HL-60/S4 (cell line): ENCODE data around the gene BPIFB1.

Experiments
- in situ Hi-C: fragments of 300-500 bp; cut with MboI; formaldehyde crosslinking; loops from 2 replicates; pipeline ENCODE4 v1.14.3; 2022; ENCODE audit warnings: low sequenced_read_pairs

The BPIFB1 gene, protein sequence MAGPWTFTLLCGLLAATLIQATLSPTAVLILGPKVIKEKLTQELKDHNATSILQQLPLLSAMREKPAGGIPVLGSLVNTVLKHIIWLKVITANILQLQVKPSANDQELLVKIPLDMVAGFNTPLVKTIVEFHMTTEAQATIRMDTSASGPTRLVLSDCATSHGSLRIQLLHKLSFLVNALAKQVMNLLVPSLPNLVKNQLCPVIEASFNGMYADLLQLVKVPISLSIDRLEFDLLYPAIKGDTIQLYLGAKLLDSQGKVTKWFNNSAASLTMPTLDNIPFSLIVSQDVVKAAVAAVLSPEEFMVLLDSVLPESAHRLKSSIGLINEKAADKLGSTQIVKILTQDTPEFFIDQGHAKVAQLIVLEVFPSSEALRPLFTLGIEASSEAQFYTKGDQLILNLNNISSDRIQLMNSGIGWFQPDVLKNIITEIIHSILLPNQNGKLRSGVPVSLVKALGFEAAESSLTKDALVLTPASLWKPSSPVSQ

GRCh38 chr20:33282991-33283555, at the start of gene BPIFB1:
Gene BPIFB1 (plus strand): TSS chr20:33283214. CDS start chr20:33286074, 2,860 bp downstream.
- in situ Hi-C loops: no loop called here

DNA sequence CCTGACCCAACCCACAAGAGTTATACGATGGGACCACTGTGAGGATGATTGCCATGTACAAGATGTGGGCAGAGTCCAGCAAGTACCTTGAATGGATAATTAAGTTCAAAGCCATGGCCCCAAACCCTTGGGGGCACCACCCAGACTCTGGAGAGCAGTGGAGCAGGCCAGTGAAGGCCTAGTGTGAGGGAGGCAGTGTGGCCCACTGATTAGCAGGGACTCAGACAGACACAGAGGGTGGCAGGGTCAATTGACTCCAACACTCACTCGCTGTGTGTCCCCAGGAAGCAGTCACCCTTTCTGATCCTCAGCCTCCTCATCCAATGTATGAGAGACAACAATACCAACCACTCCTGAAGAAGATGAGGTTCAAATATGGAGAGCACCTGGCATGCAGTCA, 49.0 kb upstream of the BPIFB1 start:
- in situ Hi-C loops: no loop called here

DNA sequence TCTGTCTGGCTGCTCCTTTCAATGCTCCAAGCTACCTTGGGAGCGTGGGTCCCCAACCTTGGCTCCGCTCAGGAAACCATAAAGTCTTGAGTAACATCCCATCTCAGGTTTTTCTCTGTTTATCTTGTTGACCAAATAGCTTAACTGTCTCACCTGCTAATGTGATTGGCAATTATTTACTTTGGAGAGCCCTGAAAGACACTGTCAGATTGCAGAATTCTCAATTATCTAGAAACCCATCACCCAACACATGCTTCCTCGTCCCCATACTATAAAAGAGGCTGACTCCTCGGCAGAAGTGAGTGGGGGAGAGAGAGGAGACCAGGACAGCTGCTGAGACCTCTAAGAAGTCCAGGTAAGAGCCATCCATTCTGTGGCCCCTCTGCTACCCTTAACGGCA, 47.3 kb upstream of the BPIFB1 start, which contains the start of gene BPIFA1:
BPIFA1 (plus strand) TSS at position 301 of the 400 bp plus-strand sequence. CDS start 1,716 bp downstream, outside the sequence.
- in situ Hi-C loops: no loop called here

DNA sequence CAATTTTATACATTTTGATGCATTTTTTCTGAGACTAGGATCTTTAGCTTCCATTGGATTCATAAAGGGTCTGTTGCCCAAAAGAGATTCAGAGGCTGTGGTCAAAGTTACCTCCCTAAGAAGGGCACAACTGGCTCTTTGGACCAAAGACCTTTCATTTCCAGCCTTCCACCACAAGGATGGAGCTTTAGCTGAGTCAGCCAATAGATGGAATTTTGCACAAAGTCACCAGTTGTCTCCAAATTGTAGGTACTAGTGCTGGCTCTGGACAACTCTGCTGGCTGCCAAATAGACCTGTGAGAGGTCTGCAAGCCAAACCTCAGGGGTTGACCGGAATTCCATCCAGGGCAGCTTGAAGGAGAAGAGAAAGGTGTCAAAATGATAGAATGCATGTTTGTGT, 46.7 kb upstream of the BPIFB1 start:
- in situ Hi-C loops: no loop called here

- in situ Hi-C loops: no loop called here
Measured at GRCh38 chr20:33237989-33238388, 45.0 kb upstream of the BPIFB1 start.

GRCh38 chr20:33239418-33239817, 43.6 kb upstream of the BPIFB1 start:
- in situ Hi-C loops: no loop called here

DNA sequence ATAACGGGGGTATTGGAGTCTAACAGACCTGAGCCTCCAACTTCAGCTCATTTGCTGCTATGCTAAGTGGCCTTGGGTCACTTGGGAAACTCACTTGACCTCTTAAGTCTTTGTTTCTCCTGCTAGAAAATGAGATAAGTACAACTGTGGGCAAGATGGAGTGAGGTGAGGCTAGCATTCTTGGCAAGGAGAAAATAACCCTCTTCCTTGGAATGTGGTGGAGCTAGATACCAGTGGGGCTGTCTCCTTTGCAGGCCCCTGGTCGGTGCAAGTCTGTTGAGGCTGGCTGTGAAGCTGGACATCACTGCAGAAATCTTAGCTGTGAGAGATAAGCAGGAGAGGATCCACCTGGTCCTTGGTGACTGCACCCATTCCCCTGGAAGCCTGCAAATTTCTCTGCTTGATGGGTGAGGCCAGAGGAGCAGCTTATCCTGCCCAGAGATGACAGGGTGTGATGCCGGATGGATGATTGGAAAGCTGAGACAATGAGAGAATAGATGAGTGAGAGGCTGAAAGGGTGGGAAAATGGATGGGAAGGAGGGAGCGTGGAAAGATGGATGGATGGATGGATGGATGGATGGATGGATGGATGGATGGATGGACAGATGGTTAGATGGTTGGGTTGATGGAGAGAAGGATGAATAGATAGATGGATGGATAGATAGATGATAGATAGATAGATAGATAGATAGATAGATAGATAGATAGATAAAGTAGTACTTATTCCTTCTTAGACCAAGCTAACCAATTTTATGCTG, 42.9 kb upstream of the BPIFB1 start:
- in situ Hi-C loops: no loop called here

DNA sequence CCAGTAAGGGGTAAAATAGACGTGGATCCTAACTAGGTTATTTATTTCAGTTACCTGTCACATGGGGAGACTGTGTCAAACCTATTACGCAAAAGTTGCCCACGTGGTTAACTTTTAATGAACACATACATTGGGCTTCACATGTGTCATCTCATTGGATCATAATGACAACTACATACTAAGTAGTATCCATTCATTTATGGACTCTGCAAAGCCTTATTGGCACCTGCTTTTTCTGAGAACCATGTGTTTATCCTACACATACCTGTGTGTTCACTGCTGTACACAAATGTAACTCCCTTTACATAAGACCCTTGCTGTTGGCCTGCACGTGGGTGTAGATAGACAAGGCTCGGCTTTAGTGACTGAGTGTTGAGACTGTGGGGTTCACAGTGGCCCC, 42.1 kb upstream of the BPIFB1 start:
- in situ Hi-C loops: no loop called here

DNA sequence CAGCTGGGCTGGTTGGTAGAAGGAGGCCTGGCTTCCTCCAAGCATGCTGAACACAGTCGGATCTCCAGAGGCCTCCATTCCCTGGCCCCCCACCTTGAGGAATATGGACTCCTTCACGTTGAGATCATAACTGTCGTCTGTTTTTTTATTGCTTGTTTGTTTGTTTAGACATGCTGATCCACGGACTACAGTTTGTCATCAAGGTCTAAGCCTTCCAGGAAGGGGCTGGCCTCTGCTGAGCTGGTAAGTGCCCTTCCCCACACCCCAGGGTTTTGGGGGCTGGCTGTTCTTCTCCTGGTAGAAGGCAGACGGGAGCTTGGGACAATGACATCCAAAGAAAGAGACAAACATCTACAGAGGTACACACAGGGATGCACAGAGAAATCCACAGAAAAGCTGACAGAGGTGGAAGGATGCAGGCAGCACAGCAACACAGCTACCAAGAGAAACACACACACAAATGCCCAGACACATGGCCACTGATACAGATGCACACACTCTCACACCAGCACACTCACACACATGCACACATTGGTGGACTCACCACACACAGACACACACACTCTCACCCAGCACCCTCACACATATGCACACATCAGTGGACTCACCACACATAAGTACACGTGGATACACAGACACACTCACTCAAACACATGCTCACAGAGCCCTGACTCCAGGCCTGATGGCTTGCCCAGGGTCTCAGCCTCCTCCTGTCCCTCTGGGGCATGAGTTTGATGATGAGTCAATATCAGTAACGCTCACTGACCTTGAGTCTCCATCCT, 40.5 kb upstream of the BPIFB1 start:
- in situ Hi-C loops: no loop called here

DNA sequence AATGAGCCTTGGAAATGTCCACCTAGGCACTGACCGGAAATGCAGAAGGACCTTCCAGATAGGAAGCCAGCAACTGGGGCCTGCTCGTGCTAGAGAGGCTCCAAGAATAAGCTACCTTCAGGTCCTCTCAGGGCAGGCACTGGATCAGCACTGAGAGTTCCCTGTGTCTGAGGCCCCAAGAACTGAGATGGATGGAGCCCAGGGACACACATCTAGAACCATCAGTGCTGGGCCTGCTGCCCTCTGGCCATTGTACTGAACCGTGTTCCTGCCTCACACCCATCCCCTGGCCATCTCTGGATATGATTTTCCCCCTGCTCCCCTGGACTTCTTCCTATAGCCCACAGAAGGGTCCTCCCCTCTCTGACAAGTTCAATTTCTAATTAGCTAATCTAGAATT, 36.9 kb upstream of the BPIFB1 start:
- in situ Hi-C loops: no loop called here

DNA sequence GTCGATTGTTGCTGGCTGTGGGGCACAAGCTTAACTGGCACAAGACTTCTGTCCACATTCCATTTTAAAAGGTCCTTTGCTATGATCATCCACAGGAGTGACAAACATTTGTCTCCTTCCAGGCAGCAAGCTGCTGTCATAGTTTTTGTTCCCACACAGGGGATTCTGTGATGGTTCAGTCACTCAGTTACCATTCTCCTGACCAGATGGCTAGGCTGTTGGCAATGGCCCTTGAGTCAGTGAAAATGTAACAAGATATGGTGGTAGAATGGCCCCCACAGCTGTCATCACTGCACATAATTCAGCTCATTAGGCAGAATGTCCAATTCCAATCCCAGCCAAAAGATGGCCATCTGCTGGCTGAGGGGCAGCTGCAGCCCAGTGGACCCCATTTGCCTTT, 33.6 kb upstream of the BPIFB1 start:
- in situ Hi-C loops: no loop called here

DNA sequence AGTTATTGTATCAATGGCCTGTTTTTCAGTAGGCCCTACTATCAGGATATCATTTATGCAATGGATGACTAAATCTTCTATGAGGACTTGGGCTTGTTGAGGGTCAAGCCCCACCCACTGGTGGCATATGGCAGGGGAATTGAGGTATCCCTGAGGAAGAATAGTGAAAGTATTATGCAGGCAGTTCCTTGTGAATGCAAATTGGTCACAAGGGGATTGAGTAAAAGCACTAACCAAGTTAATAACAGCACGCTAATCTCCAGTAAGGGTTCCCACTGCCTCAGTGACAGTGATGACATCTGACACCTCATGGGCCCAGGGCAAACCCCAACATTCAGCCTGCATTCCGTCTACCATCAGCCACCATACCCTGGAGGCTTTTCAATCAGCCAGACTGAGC, 32.3 kb upstream of the BPIFB1 start:
- in situ Hi-C loops: no loop called here

DNA sequence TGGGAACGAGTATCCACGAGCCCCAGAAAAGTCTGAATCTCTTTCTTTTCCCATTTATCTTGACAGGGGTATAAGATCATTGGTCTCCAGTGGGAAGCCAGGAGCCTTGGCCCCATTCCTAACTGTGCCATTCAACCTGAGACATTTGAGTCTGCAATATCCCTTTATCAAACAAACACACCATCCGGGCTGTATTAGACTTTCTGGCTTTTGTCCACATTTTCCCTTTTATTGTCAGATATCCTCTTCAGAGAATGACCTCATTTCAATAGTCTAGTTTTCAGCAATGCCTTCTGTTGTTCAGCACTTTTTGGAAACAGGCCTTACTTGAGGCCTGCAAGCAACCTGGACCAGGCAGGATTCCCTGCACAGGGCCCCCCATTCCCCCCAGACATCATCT, 31.5 kb upstream of the BPIFB1 start:
- in situ Hi-C loops: no loop called here

GRCh38 chr20:33252460-33252859, 30.6 kb upstream of the BPIFB1 start:
- in situ Hi-C loops: no loop called here

DNA sequence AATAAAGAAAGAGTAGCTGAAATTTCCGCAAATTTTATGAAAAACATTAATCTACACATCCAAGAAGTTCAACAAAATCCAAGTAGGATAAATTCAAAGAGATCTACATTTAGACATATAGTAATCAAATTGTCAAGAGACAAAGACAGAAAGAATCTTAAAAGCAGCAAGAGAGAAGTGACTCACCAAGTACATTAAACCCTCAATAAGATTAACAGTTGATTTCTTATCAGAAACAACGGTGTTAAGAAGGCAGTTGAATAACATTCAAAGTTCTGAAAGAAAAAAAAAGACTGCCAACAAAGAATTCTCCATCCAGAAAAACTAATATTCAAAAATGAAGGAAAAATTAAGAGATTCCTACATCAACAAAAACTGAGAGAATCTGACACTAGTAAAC, 28.0 kb upstream of the BPIFB1 start:
- in situ Hi-C loops: no loop called here

GRCh38 chr20:33257237-33257636, 25.8 kb upstream of the BPIFB1 start:
- in situ Hi-C loops: no loop called here

- in situ Hi-C loops: no loop called here
Measured at GRCh38 chr20:33259371-33259770, 23.6 kb upstream of the BPIFB1 start.

DNA sequence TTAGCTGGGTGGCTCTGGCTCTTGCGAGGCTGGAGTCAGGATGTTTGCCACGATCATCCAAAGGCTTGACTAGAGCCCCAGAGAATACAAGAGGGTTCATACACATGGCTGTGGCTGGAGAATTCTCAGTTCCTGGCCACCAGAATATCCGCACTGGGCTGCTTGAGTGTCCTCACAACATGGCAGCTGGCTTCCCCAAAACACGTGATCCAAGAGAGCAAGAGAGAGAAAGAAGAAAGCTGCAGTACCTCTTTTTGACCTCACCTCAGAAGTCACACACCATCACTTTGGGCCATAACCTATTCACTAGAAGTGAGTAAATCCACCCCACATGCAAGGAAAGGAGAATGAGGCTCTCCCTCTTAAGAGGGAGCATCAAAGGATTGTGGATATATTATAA, 21.5 kb upstream of the BPIFB1 start:
- in situ Hi-C loops: no loop called here

DNA sequence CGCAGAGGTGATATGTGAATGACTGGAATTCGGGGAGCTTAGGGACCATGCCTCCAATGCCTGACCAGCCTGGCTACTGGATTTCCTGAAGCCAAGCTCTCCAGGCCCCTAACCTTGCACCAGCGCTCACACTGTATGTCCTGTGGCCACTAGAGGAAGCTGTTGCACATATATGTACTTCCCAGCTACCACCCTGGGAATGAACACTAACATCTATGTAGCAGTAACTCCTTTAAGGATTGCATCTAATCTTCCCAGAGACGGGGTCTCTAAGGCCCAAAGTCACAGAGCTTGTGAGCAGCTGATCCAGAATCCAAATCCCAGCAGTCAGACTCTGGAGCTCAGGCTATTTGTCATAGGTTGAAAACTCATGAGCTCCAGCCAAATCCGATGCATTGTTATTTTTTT, 20.4 kb upstream of the BPIFB1 start:
- in situ Hi-C loops: no loop called here

DNA sequence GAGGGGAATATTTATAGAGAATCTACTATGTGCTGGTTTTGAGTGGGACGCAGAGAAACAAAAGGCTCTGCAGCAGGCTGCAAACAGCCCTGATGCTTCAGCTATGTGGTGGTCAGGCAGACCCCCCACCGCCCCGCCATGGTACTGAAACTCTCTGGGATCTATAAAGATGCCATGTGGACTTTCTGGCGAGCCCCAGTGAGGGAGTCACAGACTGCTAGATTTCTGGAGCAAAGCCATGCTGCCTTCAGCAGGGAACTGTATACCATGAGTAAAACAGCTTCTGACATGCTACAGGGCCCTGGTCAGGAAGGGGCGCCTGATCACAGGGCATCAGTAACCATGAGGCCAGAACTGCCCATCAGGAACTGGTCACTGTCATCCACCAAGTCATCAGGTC, 19.2 kb upstream of the BPIFB1 start:
- in situ Hi-C loops: no loop called here

DNA sequence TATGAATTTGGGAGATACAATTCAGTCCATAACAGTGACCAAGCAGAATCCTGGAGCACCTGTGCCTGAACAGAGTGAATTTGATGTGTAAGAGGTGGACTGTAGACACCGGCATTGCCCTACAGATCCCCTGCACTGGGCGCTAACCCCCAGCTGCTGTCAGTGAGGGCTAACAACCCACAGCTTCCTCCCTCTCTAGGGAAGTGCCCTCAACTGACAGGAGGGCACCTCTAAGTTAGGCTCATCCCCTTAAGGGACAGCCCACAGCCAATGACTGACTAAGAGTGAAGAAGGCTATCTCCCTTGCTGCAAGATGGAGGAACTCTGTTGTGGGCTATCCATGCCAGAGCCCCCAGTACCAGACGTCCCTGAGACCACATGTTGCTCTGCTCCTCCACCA, 15.3 kb upstream of the BPIFB1 start:
- in situ Hi-C loops: no loop called here
